Small intestine (tissue), 16 donors: ENCODE results near the gene PLSCR1. TPM values are rescaled to one million over a fixed set of nuclear protein-coding genes. Genes with fewer than 3 reads are reported as not detected.

Experiments used
- DNase-seq, 2 donors: peaks; one replicate each; pipeline versions ENCODE4 v3.0.0 to v3.0.0-alpha.2; 2013
- FAIRE-seq: peaks from 2 replicates; lab custom pipeline; 2012; peaks lifted over from hg19 to GRCh38; lab: Jason Lieb, UNC
- H3K27ac ChIP-seq, 3 donors: one replicate each; pipeline ENCODE4 v1.5.1; 2013; ENCODE audit warnings: low read length in 2 of 3, mild to moderate bottlenecking in 2 of 3, control low read depth in 1 of 3, inconsistent platforms in 1 of 3, low read depth in 1 of 3, moderate library complexity in 1 of 3
- H3K27me3 ChIP-seq, 3 donors: one replicate each; pipeline ENCODE4 v1.6.1; 2013; ENCODE audit warnings: low read length in 3 of 3, inconsistent platforms in 1 of 3; ENCODE audit not compliant: control insufficient read depth in 3 of 3, insufficient read depth in 3 of 3
- H3K36me3 ChIP-seq, 3 donors: one replicate each; pipeline ENCODE4 v1.6.1; 2013; ENCODE audit warnings: low read length in 3 of 3, inconsistent platforms in 1 of 3, low read depth in 1 of 3, mild to moderate bottlenecking in 1 of 3, moderate library complexity in 1 of 3; ENCODE audit not compliant: control insufficient read depth in 3 of 3, insufficient read depth in 2 of 3
- H3K4me1 ChIP-seq, 3 donors: one replicate each; pipeline ENCODE4 v1.6.1; 2013; ENCODE audit warnings: low read length in 2 of 3, inconsistent platforms in 1 of 3, low read depth in 1 of 3, mild to moderate bottlenecking in 1 of 3, moderate library complexity in 1 of 3; ENCODE audit not compliant: control insufficient read depth in 3 of 3, insufficient read depth in 2 of 3
- H3K4me3 ChIP-seq, 3 donors: one replicate each; pipeline ENCODE4 v1.5.1; 2013; ENCODE audit warnings: low read length in 3 of 3, control low read depth in 1 of 3, inconsistent platforms in 1 of 3, low read depth in 1 of 3, mild to moderate bottlenecking in 1 of 3, moderate library complexity in 1 of 3
- H3K9me3 ChIP-seq, 2 donors: one replicate each; pipeline ENCODE4 v1.6.1; 2013; ENCODE audit warnings: low read depth in 1 of 2, low read length in 1 of 2; ENCODE audit not compliant: control insufficient read depth in 2 of 2, insufficient read depth in 1 of 2
- WGBS, 3 donors: extraction: QIAGEN DNeasy Blood & Tissue Kit; methylation state at CpG; one replicate each; pipeline ENCODE4 v1.1.7; 2013; 5-methylcytosine and 5-hydroxymethylcytosine counted together
- long read RNA-seq, 10 donors: transcript quantifications; one replicate each; lab custom pipeline, GENCODE V29; 2026
- polyA plus RNA-seq, 4 donors: library from polyadenylated mRNA; stranded (reverse) in 3 of 4; unstranded in 1 of 4; fragments of 200-250 nt in 3 of 4; fragments of 120-200 nt in 1 of 4; gene quantifications; one replicate each; pipeline versions ENCODE4 v1.2.1 to v1.2.3, GENCODE V29; 2013
- donor health status: healthy with polysubstance abuse.
- donor health status: control.
- donor health status: control.
- donor health status: Bipolar disorder and iron deficiency.
- donor health status: healthy.

Gene PLSCR1
- polyA plus RNA-seq: 10 to 100 TPM; 37.6 to 92.5 (median 56.0) TPM
- long read RNA-seq, donor 1: 0 reads
- long read RNA-seq, donor 2, transcript PLSCR1-201 (9 exons, 2,233 nt): major isoform, 7 of 28 reads
- long read RNA-seq, donor 2, partial matches to known transcripts: 20 of 28 reads
- long read RNA-seq, donor 2, other reads (novel, unspliced or antisense): 0 of 28 reads
- long read RNA-seq, donor 3, transcript PLSCR1-201 (9 exons, 2,233 nt): major isoform, 8 of 32 reads
- long read RNA-seq, donor 3, partial matches to known transcripts: 17 of 32 reads
- long read RNA-seq, donor 3, other reads (novel, unspliced or antisense): 0 of 32 reads
- long read RNA-seq, donor 4: 0 reads
- long read RNA-seq, donor 5, partial matches to known transcripts: 0 of 1 reads
- long read RNA-seq, donor 5, other reads (novel, unspliced or antisense): 0 of 1 reads
- long read RNA-seq, donor 6, transcript PLSCR1-201 (9 exons, 2,233 nt): major isoform, 16 of 54 reads
- long read RNA-seq, donor 6, partial matches to known transcripts: 28 of 54 reads
- long read RNA-seq, donor 6, other reads (novel, unspliced or antisense): 0 of 54 reads
- long read RNA-seq, donor 7: 0 reads
- long read RNA-seq, donor 8: 0 reads
- long read RNA-seq, donor 9, partial matches to known transcripts: 0 of 5 reads
- long read RNA-seq, donor 9, other reads (novel, unspliced or antisense): 0 of 5 reads
- long read RNA-seq, donor 10, transcript PLSCR1-201 (9 exons, 2,233 nt): major isoform, 17 of 48 reads
- long read RNA-seq, donor 10, partial matches to known transcripts: 21 of 48 reads
- long read RNA-seq, donor 10, other reads (novel, unspliced or antisense): 0 of 48 reads

GRCh38 chr3:146544002-146544928 is at the start of gene PLSCR1:
Gene PLSCR1, minus strand, starts transcription at chr3:146544607. Its CDS starts 8,055 bp downstream, at chr3:146536552.
- FAIRE-seq (no peak), DNase-seq (peak; percentile 96 to 97)
- H3K4me3 ChIP-seq: peak within 1 kb of the TSS; percentile 66 to 94 (median 86)
- H3K9me3 ChIP-seq: peaks cover 0 to under 1% of the 10 kb centered on the region in 2 donors
- H3K27me3 ChIP-seq: no peaks in the 10 kb centered on the region
- peak within 1 kb of the TSS; percentile 87 to 99 (median 99) for H3K27ac ChIP-seq
- peaks cover 4 to 11% (median 10%) of the 10 kb centered on the region in 3 donors for H3K4me1 ChIP-seq
- 0 to 1% (median 0%) methylated on average over 50 to 51 of the region's 51 CpGs for WGBS, 3 donors
- H3K36me3 ChIP-seq: peaks cover 0 to under 1% (median 0%) of the 10 kb centered on the region in 3 donors

- Histone ChIP-seq H3K27ac (no peak overlapping the region), H3K4me1 (no peaks in the 10 kb centered on the region), H3K27me3 (no peaks in the 10 kb centered on the region), H3K4me3 (no peak overlapping the region), H3K9me3 (no peaks in the 10 kb centered on the region), H3K36me3 (no peaks in the 10 kb centered on the region)
- 58 to 74% (median 66%) methylated on average over 3 of the region's 3 CpGs for WGBS, 3 donors
- DNase-seq: no peak
- FAIRE-seq: no peak
Measured at GRCh38 chr3:146593776-146594175, 49.4 kb upstream of the PLSCR1 start.

- 47 to 55% (median 54%) methylated on average over 2 of the region's 2 CpGs for WGBS, 3 donors
- Histone ChIP-seq H3K27me3 (no peaks in the 10 kb centered on the region), H3K36me3 (no peaks in the 10 kb centered on the region), H3K4me3 (no peak overlapping the region), H3K27ac (no peak overlapping the region), H3K9me3 (no peaks in the 10 kb centered on the region), H3K4me1 (no peaks in the 10 kb centered on the region)
- FAIRE-seq (no peak), DNase-seq (no peak)
Measured at GRCh38 chr3:146590521-146590920, 46.1 kb upstream of the PLSCR1 start.

- Histone ChIP-seq H3K4me3 (no peak overlapping the region), H3K4me1 (no peaks in the 10 kb centered on the region), H3K9me3 (no peaks in the 10 kb centered on the region), H3K27ac (no peak overlapping the region), H3K36me3 (no peaks in the 10 kb centered on the region), H3K27me3 (no peaks in the 10 kb centered on the region)
- FAIRE-seq: peak; percentile 91
- peak; percentile 34 to 43 for DNase-seq
- WGBS, 3 donors: 4 to 8% (median 7%) methylated on average over 1 of the region's 1 CpG
Measured at GRCh38 chr3:146589899-146590508, 45.6 kb upstream of the PLSCR1 start.

GRCh38 chr3:146585156-146585555 is 40.7 kb upstream of the PLSCR1 start:
- FAIRE-seq: no peak
- no peaks in the 10 kb centered on the region for H3K4me1 ChIP-seq
- no peak for DNase-seq
- H3K4me3 ChIP-seq: no peak overlapping the region
- H3K27ac ChIP-seq: no peak overlapping the region
- peaks cover 0 to 6% of the 10 kb centered on the region in 2 donors for H3K9me3 ChIP-seq
- no peaks in the 10 kb centered on the region for H3K36me3 ChIP-seq
- H3K27me3 ChIP-seq: no peaks in the 10 kb centered on the region

- Histone ChIP-seq H3K27ac (no peak overlapping the region), H3K27me3 (no peaks in the 10 kb centered on the region), H3K4me1 (no peaks in the 10 kb centered on the region), H3K4me3 (no peak overlapping the region), H3K36me3 (no peaks in the 10 kb centered on the region), H3K9me3 (peaks cover 0 to 6% of the 10 kb centered on the region in 2 donors)
- no peak for DNase-seq
- FAIRE-seq: no peak
Measured at GRCh38 chr3:146581951-146582467, 37.6 kb upstream of the PLSCR1 start.

GRCh38 chr3:146581080-146581601 is 36.7 kb upstream of the PLSCR1 start:
- Histone ChIP-seq H3K36me3 (no peaks in the 10 kb centered on the region), H3K27ac (no peak overlapping the region), H3K4me3 (no peak overlapping the region), H3K27me3 (no peaks in the 10 kb centered on the region), H3K4me1 (no peaks in the 10 kb centered on the region), H3K9me3 (peaks cover 0 to 6% of the 10 kb centered on the region in 2 donors)
- FAIRE-seq: no peak
- WGBS, 3 donors: 3 to 37% (median 21%) methylated on average over 1 of the region's 1 CpG
- DNase-seq: no peak
